HG02943 (cell line): Measurements from ENCODE around the gene MAFB.

ENCODE experiments used
- ATAC-seq: cut with Tn5 transposase; IDR thresholded peaks from one replicate; pipeline ENCODE4 v1.9.1; 2021; ENCODE audit warnings: mild to moderate bottlenecking, low read depth, moderate library complexity; ENCODE audit not compliant: unreplicated experiment

The MAFB gene

GRCh38 chr20:40637176-40637575 is 51.9 kb downstream of the MAFB start:
- no peak for ATAC-seq

- no peak for ATAC-seq
These were observed 52.5 kb downstream of the MAFB start for GRCh38 chr20:40636486-40636885.

GRCh38 chr20:40635971-40636370 is 53.1 kb downstream of the MAFB start:
- ATAC-seq = no peak
